Suprapubic skin (tissue), 4 donors: ENCODE data around the gene SRI. TPM values are rescaled to one million over a fixed set of nuclear protein-coding genes. Genes with fewer than 3 reads are reported as not detected.
"Not testable (repeated sequence)": the region's sequence is repeated elsewhere in the genome, so short reads cannot be mapped to it uniquely, and the experiment has no call there.

Source experiments
- DNase-seq, 2 donors: peaks; one replicate each; pipeline ENCODE4 v3.0.0-alpha.2; 2019; ENCODE audit warnings: low spot score in 2 of 2
- H3K27ac ChIP-seq: fragments of 200-600 bp; sonication (generic); one replicate; pipeline ENCODE4 v1.5.1; 2019
- H3K27me3 ChIP-seq: fragments of 200-600 bp; sonication (generic); one replicate; pipeline ENCODE4 v1.5.1; 2019
- H3K36me3 ChIP-seq: fragments of 200-600 bp; sonication (generic); one replicate; pipeline ENCODE4 v1.5.1; 2019
- H3K4me1 ChIP-seq: fragments of 200-600 bp; sonication (generic); one replicate; pipeline ENCODE4 v1.5.1; 2019
- H3K4me3 ChIP-seq: fragments of 200-600 bp; sonication (generic); one replicate; pipeline ENCODE4 v1.5.1; 2019; ENCODE audit warnings: mild to moderate bottlenecking
- H3K9me3 ChIP-seq: fragments of 200-600 bp; sonication (generic); one replicate; pipeline ENCODE4 v1.5.1; 2019
- CTCF ChIP-seq, 2 donors: fragments of 200-600 bp in 1 of 2; fragments of 450-650 bp in 1 of 2; sonication (generic) in 1 of 2; IDR thresholded peaks; one replicate each; pipeline ENCODE4 v1.5.1; 2016 to 2019; ENCODE audit warnings: antibody characterized with exemption in 2 of 2, mild to moderate bottlenecking in 1 of 2, moderate library complexity in 1 of 2
- EP300 ChIP-seq: sonication (generic); formaldehyde crosslinking; IDR thresholded peaks from one replicate; pipeline ENCODE4 v1.6.1; 2017; ENCODE audit warnings: antibody characterized with exemption
- POLR2A ChIP-seq, 2 donors: fragments of 450-650 bp; IDR thresholded peaks; one replicate each; pipeline ENCODE4 v1.6.1; 2017; ENCODE audit warnings: antibody characterized with exemption in 2 of 2, mild to moderate bottlenecking in 2 of 2, moderate library complexity in 2 of 2
- POLR2AphosphoS5 ChIP-seq, 3 donors: sonication (generic); formaldehyde crosslinking; IDR thresholded peaks; one replicate each; pipeline ENCODE4 v1.6.1; 2017; ENCODE audit warnings: antibody characterized with exemption in 3 of 3
- WGBS: methylation state at CpG from one replicate; pipeline ENCODE4 v1.1.5; 2018; 5-methylcytosine and 5-hydroxymethylcytosine counted together
- total RNA-seq, 4 donors: library from RNA; depleted of rRNA; stranded (reverse); fragments of >200 nt; gene quantifications; one replicate each; pipeline ENCODE4 v1.1.0, GENCODE V29; 2016

The SRI gene
- total RNA-seq, 4 donors from 2014 or later = 36.7 to 50.6 (median 42.2) TPM

- DNase-seq = no peak
- TF ChIP-seq POLR2AphosphoS5 (IDR thresholded peaks at IDR 0.05) = no peak
- no peak for TF ChIP-seq CTCF (IDR thresholded peaks at IDR 0.05)
- no peak for TF ChIP-seq POLR2A (IDR thresholded peaks at IDR 0.05)
- no peak for TF ChIP-seq EP300
- 96% methylated on average over 4 of the region's 4 CpGs for WGBS
- no peaks in the 10 kb centered on the region for H3K4me1 ChIP-seq
- no peaks in the 10 kb centered on the region for H3K9me3 ChIP-seq
- H3K27ac ChIP-seq = no peak overlapping the region
- H3K27me3 ChIP-seq = no peaks in the 10 kb centered on the region
- no peak overlapping the region for H3K4me3 ChIP-seq
- no peaks in the 10 kb centered on the region for H3K36me3 ChIP-seq
Measured at GRCh38 chr7:88262562-88262961, 42.7 kb upstream of the SRI start.

GRCh38 chr7:88260719-88261118 lies 40.9 kb upstream of the SRI start:
- H3K36me3 ChIP-seq = no peaks in the 10 kb centered on the region
- no peak overlapping the region for H3K27ac ChIP-seq
- WGBS = 81% methylated on average over 1 of the region's 1 CpG
- no peaks in the 10 kb centered on the region for H3K4me1 ChIP-seq
- TF ChIP-seq POLR2A (IDR thresholded peaks at IDR 0.05) (no peak), POLR2AphosphoS5 (IDR thresholded peaks at IDR 0.05) (no peak), CTCF (IDR thresholded peaks at IDR 0.05) (no peak), EP300 (no peak)
- DNase-seq = no peak
- H3K27me3 ChIP-seq = no peaks in the 10 kb centered on the region
- no peaks in the 10 kb centered on the region for H3K9me3 ChIP-seq
- H3K4me3 ChIP-seq = no peak overlapping the region

GRCh38 chr7:88259656-88260380 lies 40.0 kb upstream of the SRI start:
- DNase-seq = no peak
- no peak overlapping the region for H3K4me3 ChIP-seq
- no peaks in the 10 kb centered on the region for H3K36me3 ChIP-seq
- no peak overlapping the region for H3K27ac ChIP-seq
- TF ChIP-seq POLR2A (IDR thresholded peaks at IDR 0.05) = no peak
- TF ChIP-seq CTCF (IDR thresholded peaks at IDR 0.05) = no peak
- TF ChIP-seq POLR2AphosphoS5 (IDR thresholded peaks at IDR 0.05) = no peak
- no peak for TF ChIP-seq EP300
- WGBS = 75% methylated on average over 2 of the region's 2 CpGs
- no peaks in the 10 kb centered on the region for H3K27me3 ChIP-seq
- H3K4me1 ChIP-seq = no peaks in the 10 kb centered on the region
- no peaks in the 10 kb centered on the region for H3K9me3 ChIP-seq

GRCh38 chr7:88258296-88258695 lies 38.5 kb upstream of the SRI start:
- not testable (repeated sequence) for DNase-seq, H3K36me3 ChIP-seq, H3K27ac ChIP-seq, H3K4me1 ChIP-seq, H3K27me3 ChIP-seq, H3K4me3 ChIP-seq
- H3K9me3 ChIP-seq = peaks cover 10% of the 10 kb centered on the region
- 100% methylated on average over 1 of the region's 1 CpG for WGBS

- Histone ChIP-seq H3K4me1 (no peaks in the 10 kb centered on the region), H3K36me3 (no peaks in the 10 kb centered on the region), H3K27me3 (no peaks in the 10 kb centered on the region), H3K27ac (no peak overlapping the region), H3K9me3 (peaks cover 12% of the 10 kb centered on the region), H3K4me3 (no peak overlapping the region)
- no peak for DNase-seq
- TF ChIP-seq EP300 (no peak), POLR2A (IDR thresholded peaks at IDR 0.05) (no peak), CTCF (IDR thresholded peaks at IDR 0.05) (no peak), POLR2AphosphoS5 (IDR thresholded peaks at IDR 0.05) (no peak)
Measured at GRCh38 chr7:88256906-88257305, 37.1 kb upstream of the SRI start.
